SK-N-SH (cell line): ENCODE measurements around the gene DSC3. TPM values are rescaled to one million over a fixed set of nuclear protein-coding genes. Genes with fewer than 3 reads are reported as not detected.

Source experiments
- CTCF ChIA-PET: fragments of 300-600, 350-600 bp; formaldehyde crosslinking; extraction: SDS; loops from one replicate; lab custom pipeline; 2021; lab: Yijun Ruan, JAX
- POLR2A ChIA-PET: fragments of 350-600 bp; sonication (Branson Sonifier 250); formaldehyde crosslinking; extraction: SDS; loops from one replicate; lab custom pipeline; 2020; ENCODE audit warnings: antibody characterized with exemption, inconsistent platforms; lab: Yijun Ruan, JAX
- DNase-seq: peaks from one replicate; pipeline ENCODE4 v3.0.0; 2012
- H2AFZ ChIP-seq: fragments of 200-600 bp; sonication (generic); 2 replicates; pipeline ENCODE4 v1.8.1; 2016; ENCODE audit warnings: antibody characterized with exemption, mild to moderate bottlenecking, low read depth
- H3F3A ChIP-seq: fragments of 200-600 bp; sonication (generic); replicated peaks from 2 replicates; pipeline ENCODE3; 2016; ENCODE audit warnings: antibody characterized with exemption, mild to moderate bottlenecking; ENCODE audit not compliant: insufficient read depth
- H3K27ac ChIP-seq, 2 experiments: fragments of 200-500 bp in 1 of 2; fragments of 200-600 bp in 1 of 2; sonication (Bioruptor generic) in 1 of 2; sonication (generic), shearing (Covaris generic) in 1 of 2; 2 replicates each; pipeline versions ENCODE4 v1.5.1 to v1.6.1; 2014 to 2016; ENCODE audit warnings: low read depth in 2 of 2, inconsistent platforms in 1 of 2, low read length in 1 of 2, mild to moderate bottlenecking in 1 of 2, mixed read lengths in 1 of 2
- H3K27me3 ChIP-seq: fragments of 200-600 bp; sonication (generic), shearing (Covaris generic); 2 replicates; pipeline ENCODE4 v1.6.1; 2016; ENCODE audit warnings: mixed run types; ENCODE audit not compliant: insufficient read depth
- H3K36me3 ChIP-seq, 2 experiments: fragments of 200-500 bp in 1 of 2; fragments of 200-600 bp in 1 of 2; sonication (Bioruptor generic) in 1 of 2; sonication (generic) in 1 of 2; replicated peaks in 1 of 2; 2 replicates each; pipeline versions ENCODE3 to v1.5.1; 2014 to 2016; ENCODE audit warnings: low read length in 1 of 2, mild to moderate bottlenecking in 1 of 2; ENCODE audit not compliant: insufficient read depth in 2 of 2, control insufficient read depth in 1 of 2
- H3K4me1 ChIP-seq, 2 experiments: fragments of 200-500 bp in 1 of 2; fragments of 200-600 bp in 1 of 2; sonication (Bioruptor generic) in 1 of 2; sonication (generic), shearing (Covaris generic) in 1 of 2; 2 replicates each; pipeline versions ENCODE4 v1.5.1 to v1.6.1; 2014 to 2016; ENCODE audit warnings: low read depth in 1 of 2, low read length in 1 of 2, mixed run types in 1 of 2; ENCODE audit not compliant: insufficient read depth in 2 of 2, control insufficient read depth in 1 of 2
- H3K4me2 ChIP-seq: fragments of 200-600 bp; sonication (generic), shearing (Covaris generic); 2 replicates; pipeline ENCODE4 v1.6.1; 2017; ENCODE audit warnings: mixed run types
- H3K4me3 ChIP-seq, 2 experiments: fragments of 200-500 bp in 1 of 2; fragments of 200-600 bp in 1 of 2; sonication (Bioruptor generic) in 1 of 2; sonication (generic), shearing (Covaris generic) in 1 of 2; 2 replicates each; pipeline versions ENCODE4 v1.5.1 to v1.8.1; 2014 to 2016; ENCODE audit warnings: low read depth in 2 of 2, inconsistent platforms in 1 of 2, low read length in 1 of 2, mild to moderate bottlenecking in 1 of 2, mixed read lengths in 1 of 2, moderate library complexity in 1 of 2
- H3K79me2 ChIP-seq: fragments of 200-600 bp; sonication (generic); 2 replicates; pipeline ENCODE4 v1.8.1; 2017; ENCODE audit warnings: mild to moderate bottlenecking; ENCODE audit not compliant: insufficient read depth
- H3K9ac ChIP-seq: fragments of 200-600 bp; sonication (generic); 2 replicates; pipeline ENCODE4 v1.6.1; 2017; ENCODE audit warnings: mixed run types
- H3K9me2 ChIP-seq: fragments of 200-600 bp; sonication (generic); 2 replicates; pipeline ENCODE4 v1.6.1; 2017; ENCODE audit warnings: mixed run types
- H3K9me3 ChIP-seq: fragments of 200-600 bp; sonication (generic); 2 replicates; pipeline ENCODE4 v1.6.1; 2017; ENCODE audit warnings: mixed run types, mild to moderate bottlenecking, moderate library complexity
- H4K20me1 ChIP-seq: fragments of 200-600 bp; sonication (generic); 2 replicates; pipeline ENCODE4 v1.6.1; 2017; ENCODE audit warnings: mild to moderate bottlenecking, mixed run types; ENCODE audit not compliant: insufficient read depth
- ELF1 ChIP-seq: IDR thresholded peaks from 2 replicates; pipeline ENCODE4 v1.4.0; 2012
- EZH2phosphoT487 ChIP-seq: fragments of 200-600 bp; sonication (generic); IDR thresholded peaks from 2 replicates; pipeline ENCODE4 v1.6.1; 2017; ENCODE audit warnings: low read depth, mixed run types, mild to moderate bottlenecking, antibody characterized with exemption, moderate library complexity, borderline replicate concordance
- FOXJ3 ChIP-seq: sonication (generic); formaldehyde crosslinking; IDR thresholded peaks from 2 replicates; pipeline ENCODE4 v1.5.1; 2020; ENCODE audit warnings: mild to moderate bottlenecking, missing genetic modification reagents
- GABPA ChIP-seq: IDR thresholded peaks from 2 replicates; pipeline ENCODE4 v1.4.0; 2012; ENCODE audit warnings: low read depth, mild to moderate bottlenecking
- GATA2 ChIP-seq: sonication (generic); formaldehyde crosslinking; IDR thresholded peaks from 2 replicates; pipeline ENCODE4 v1.5.0; 2020; ENCODE audit warnings: mild to moderate bottlenecking, missing genetic modification reagents
- JUND ChIP-seq: IDR thresholded peaks from 2 replicates; pipeline ENCODE4 v1.4.0; 2012
- RCOR1 ChIP-seq: fragments of 150-350 bp; IDR thresholded peaks from 2 replicates; pipeline ENCODE4 v1.6.1; 2017; ENCODE audit warnings: antibody characterized with exemption, low read length
- SMC3 ChIP-seq: IDR thresholded peaks from 2 replicates; pipeline ENCODE4 v1.6.1; 2012; ENCODE audit warnings: low read depth, low read length, improper control_type of control experiment
- TCF12 ChIP-seq: IDR thresholded peaks from 2 replicates; pipeline ENCODE4 v1.4.0; 2012
- WGBS: methylation state at CpG from one replicate; pipeline ENCODE4 v1.1.6; 2017; ENCODE audit warnings: low lambda C conversion rate; 5-methylcytosine and 5-hydroxymethylcytosine counted together
- polyA plus RNA-seq, 3 experiments: library from polyadenylated mRNA; depleted of rRNA; stranded (reverse); fragments of >200 nt; gene quantifications; 2 replicates each; pipeline ENCODE4 v1.2.3, GENCODE V29; 2012
- small RNA-seq, 7 experiments: library from RNA; depleted of rRNA; stranded (forward); fragments of <200 nt; gene quantifications; one replicate each; pipeline ENCODE3, GENCODE V24; 2012
- TF ChIP-seq, protein P1 (sequence below): fragments of 150-350 bp; IDR thresholded peaks from 2 replicates; pipeline ENCODE4 v1.6.1; 2016; ENCODE audit warnings: mild to moderate bottlenecking, low read depth, low read length
- TF ChIP-seq, protein P2 (sequence below): IDR thresholded peaks from 2 replicates; pipeline ENCODE4 v1.4.0; 2012; ENCODE audit warnings: low read depth, borderline replicate concordance
- TF ChIP-seq, protein P3 (sequence below): IDR thresholded peaks from 2 replicates; pipeline ENCODE4 v1.4.0; 2012; ENCODE audit warnings: low read depth
- TF ChIP-seq, protein P4 (sequence below): fragments of 150-350 bp; IDR thresholded peaks from 2 replicates; pipeline ENCODE4 v1.6.1; 2017; ENCODE audit warnings: antibody characterized with exemption, low read length, low read depth, borderline replicate concordance

The DSC3 gene
- polyA plus RNA-seq, 1 of the 3 experiments (the other 2 are of a cell fraction), result not detected

DNA sequence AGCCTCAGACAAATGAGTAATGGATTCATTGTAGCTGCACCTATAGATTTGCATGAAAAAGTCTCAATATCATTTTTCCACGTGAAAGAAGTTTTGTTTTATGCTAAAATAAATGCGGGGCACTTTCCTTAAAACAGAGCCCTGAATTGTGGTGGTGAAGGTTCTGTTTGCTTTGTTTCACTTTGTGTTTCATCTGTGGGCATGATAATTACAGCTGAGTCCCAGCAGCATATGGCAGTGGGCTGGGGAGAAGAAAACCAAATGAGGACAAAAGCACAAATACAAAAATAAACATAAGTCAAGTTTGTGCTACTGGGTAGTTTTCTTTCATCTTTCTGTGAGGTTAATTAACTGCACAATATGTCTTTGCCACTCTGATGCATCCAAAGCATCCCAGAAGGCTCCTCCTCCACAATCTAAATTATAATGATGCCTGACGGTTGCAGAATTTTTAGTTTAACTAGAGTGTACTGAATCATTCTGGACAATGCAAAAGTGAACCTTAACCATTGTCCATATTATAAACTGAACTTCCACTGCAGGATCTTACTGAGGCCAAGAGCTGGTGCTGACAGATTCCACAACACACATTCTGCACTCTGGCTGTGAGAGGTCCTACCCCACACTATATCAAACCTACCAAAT is 97.6 kb downstream of the DSC3 start:
- H3K27me3 ChIP-seq, result no peaks in the 10 kb centered on the region
- H3K9me3 ChIP-seq, result no peaks in the 10 kb centered on the region
- TF ChIP-seq, protein P1, sequence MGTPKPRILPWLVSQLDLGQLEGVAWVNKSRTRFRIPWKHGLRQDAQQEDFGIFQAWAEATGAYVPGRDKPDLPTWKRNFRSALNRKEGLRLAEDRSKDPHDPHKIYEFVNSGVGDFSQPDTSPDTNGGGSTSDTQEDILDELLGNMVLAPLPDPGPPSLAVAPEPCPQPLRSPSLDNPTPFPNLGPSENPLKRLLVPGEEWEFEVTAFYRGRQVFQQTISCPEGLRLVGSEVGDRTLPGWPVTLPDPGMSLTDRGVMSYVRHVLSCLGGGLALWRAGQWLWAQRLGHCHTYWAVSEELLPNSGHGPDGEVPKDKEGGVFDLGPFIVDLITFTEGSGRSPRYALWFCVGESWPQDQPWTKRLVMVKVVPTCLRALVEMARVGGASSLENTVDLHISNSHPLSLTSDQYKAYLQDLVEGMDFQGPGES, result no peak
- no peak for TF ChIP-seq RCOR1
- TF ChIP-seq TCF12, result no peak
- no peak for TF ChIP-seq JUND
- TF ChIP-seq FOXJ3 (CRISPR knock-in tag), result no peak
- TF ChIP-seq GABPA, result no peak
- no peak for TF ChIP-seq EZH2phosphoT487
- no peak for TF ChIP-seq GATA2 (CRISPR knock-in tag)
- TF ChIP-seq SMC3, result no peak
- TF ChIP-seq, protein P2, sequence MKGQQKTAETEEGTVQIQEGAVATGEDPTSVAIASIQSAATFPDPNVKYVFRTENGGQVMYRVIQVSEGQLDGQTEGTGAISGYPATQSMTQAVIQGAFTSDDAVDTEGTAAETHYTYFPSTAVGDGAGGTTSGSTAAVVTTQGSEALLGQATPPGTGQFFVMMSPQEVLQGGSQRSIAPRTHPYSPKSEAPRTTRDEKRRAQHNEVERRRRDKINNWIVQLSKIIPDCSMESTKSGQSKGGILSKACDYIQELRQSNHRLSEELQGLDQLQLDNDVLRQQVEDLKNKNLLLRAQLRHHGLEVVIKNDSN, result no peak
- TF ChIP-seq, protein P3, sequence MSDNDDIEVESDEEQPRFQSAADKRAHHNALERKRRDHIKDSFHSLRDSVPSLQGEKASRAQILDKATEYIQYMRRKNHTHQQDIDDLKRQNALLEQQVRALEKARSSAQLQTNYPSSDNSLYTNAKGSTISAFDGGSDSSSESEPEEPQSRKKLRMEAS, result no peak
- TF ChIP-seq ELF1, result no peak
- TF ChIP-seq, protein P4, sequence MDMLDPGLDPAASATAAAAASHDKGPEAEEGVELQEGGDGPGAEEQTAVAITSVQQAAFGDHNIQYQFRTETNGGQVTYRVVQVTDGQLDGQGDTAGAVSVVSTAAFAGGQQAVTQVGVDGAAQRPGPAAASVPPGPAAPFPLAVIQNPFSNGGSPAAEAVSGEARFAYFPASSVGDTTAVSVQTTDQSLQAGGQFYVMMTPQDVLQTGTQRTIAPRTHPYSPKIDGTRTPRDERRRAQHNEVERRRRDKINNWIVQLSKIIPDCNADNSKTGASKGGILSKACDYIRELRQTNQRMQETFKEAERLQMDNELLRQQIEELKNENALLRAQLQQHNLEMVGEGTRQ, result no peak
- TF ChIP-seq, all 33 proteins: peak for 0
- no peaks in the 10 kb centered on the region for H3K36me3 ChIP-seq
- H4K20me1 ChIP-seq, result no peaks in the 10 kb centered on the region
- H2AFZ ChIP-seq, result no peak overlapping the region
- H3K9ac ChIP-seq, result no peak overlapping the region
- ChIA-PET POLR2A (no interaction called here), CTCF (no interaction called here)
- H3K4me1 ChIP-seq, result no peaks in the 10 kb centered on the region
- WGBS, result 0% methylated on average over 3 of the region's 3 CpGs
- H3K9me2 ChIP-seq, result no peaks in the 10 kb centered on the region
- no peaks in the 10 kb centered on the region for H3F3A ChIP-seq
- no peaks in the 10 kb centered on the region for H3K79me2 ChIP-seq
- no peak for DNase-seq
- no peak overlapping the region for H3K4me3 ChIP-seq
- H3K4me2 ChIP-seq, result no peak overlapping the region
- H3K27ac ChIP-seq, result no peak overlapping the region

DNA sequence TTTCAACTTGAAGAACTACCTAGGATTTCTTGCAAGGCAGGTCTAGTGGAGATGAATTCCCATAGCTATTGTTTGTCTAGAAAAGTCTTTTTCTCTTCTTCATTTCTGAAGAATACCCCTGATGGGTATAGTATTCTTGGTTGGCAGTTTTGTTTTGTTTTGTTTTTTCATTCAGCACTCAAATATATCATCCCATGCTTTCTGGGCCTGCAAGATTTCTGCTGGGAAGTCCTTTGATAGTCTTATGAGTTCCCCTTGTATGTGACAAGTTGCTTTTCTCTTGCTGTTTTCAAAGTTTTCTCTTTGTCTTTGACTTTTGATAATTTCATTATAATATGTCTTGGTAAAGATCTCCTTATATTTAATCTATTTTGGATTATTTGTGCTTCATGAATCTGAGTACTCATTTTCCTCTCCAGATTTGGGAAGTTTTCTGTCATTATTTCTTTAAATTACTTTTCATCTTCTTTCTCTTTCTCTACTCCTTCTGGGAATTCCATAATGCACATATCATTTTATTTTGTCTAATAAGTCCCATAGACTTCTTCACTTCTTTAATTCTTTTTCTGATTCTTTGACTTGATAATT is 101.5 kb downstream of the DSC3 start:
- TF ChIP-seq, protein P1, result no peak
- POLR2A ChIA-PET, result no interaction called here

More for the DNA sequence above, 101.5 kb downstream of the DSC3 start:
- Histone ChIP-seq H3K9me2 (no peaks in the 10 kb centered on the region), H3K9ac (no peak overlapping the region), H4K20me1 (no peaks in the 10 kb centered on the region), H3K36me3 (no peaks in the 10 kb centered on the region), H2AFZ (no peak overlapping the region), H3F3A (no peaks in the 10 kb centered on the region), H3K4me2 (no peak overlapping the region), H3K4me1 (no peaks in the 10 kb centered on the region), H3K27me3 (no peaks in the 10 kb centered on the region), H3K4me3 (no peak overlapping the region), H3K79me2 (no peaks in the 10 kb centered on the region), H3K27ac (no peak overlapping the region), H3K9me3 (no peaks in the 10 kb centered on the region)
- CTCF ChIA-PET, result interaction anchor here (0.9 kb wide), 1 partner anchor 27 kb away, joined by 4 read pairs; no protein-coding TSS in a partner anchor
- DNase-seq, result no peak

Small RNA genes within 50 kb of the gene (small RNA-seq; reads per million reads assigned to genes)
- gene RNU6-857P, result 0 reads per million in 7 experiments

Other genes with a start within 250 kb of the DSC3 start
- not detected in 2 replicates for gene DSC2, start 59.7 kb upstream of the DSC3 start, polyA plus RNA-seq (2012; rRNA removed)
- not detected in 2 replicates for gene DSC1, start 120.1 kb upstream of the DSC3 start, polyA plus RNA-seq (2012; rRNA removed)